CD4-positive, alpha-beta T cell treated with Interleukin-10 for 1 hour (primary cell): ENCODE measurements around the gene NFIX.
"Not testable (repeated sequence)": the region's sequence is repeated elsewhere in the genome, so short reads cannot be mapped to it uniquely, and the experiment has no call there.

Experiments used
- DNase-seq: peaks from one replicate; pipeline ENCODE4 v3.0.0-alpha.2; 2020

NFIX gene

DNA sequence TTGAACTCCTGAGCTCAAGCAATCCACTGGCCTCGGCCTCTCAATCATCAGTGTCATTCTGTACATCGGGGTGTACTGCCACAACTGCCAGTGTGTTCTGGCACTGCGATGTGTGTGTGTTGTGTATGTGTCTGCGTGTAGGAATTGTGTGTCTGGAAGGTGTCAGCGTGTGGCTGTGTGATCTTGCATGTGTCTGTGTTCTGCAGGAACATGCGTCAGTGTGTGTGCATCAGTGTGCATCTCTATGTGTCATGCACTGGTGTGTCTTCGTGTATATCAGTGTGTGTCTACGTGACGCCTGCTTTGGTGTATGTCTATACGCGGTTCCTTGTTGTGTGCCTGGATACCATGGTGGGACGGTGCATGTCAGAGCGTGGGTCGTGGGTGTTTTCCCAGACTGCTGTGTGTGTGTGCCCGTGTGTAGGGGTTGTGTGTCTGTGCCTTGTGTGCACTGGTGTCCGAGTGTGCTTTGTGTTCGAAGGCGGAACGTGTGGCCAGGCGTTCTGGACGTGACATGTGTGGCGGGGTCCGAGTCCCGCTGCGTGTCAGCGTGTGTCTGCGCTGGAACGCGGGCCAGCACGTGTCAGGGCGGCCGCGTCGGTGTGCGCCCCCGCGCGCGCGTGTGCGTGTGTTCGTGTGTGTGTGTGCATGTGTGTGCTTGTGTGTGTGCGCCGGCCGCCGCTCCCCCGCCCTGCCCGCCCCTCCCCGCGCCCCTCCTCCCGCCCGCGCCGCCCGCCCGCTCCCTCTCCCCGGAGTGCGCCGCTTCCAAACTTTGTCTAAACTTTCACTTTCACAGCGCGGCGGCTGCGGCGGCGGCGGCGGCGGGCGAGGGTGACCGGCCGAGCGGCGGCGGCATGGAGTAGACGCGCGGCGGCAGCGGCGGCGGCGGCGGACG is at the start of gene NFIX:
NFIX (plus strand) TSS at position 775 of the 895 bp plus-strand sequence. CDS start 363 bp downstream, outside the sequence.
- peak; percentile 72 for DNase-seq

DNA sequence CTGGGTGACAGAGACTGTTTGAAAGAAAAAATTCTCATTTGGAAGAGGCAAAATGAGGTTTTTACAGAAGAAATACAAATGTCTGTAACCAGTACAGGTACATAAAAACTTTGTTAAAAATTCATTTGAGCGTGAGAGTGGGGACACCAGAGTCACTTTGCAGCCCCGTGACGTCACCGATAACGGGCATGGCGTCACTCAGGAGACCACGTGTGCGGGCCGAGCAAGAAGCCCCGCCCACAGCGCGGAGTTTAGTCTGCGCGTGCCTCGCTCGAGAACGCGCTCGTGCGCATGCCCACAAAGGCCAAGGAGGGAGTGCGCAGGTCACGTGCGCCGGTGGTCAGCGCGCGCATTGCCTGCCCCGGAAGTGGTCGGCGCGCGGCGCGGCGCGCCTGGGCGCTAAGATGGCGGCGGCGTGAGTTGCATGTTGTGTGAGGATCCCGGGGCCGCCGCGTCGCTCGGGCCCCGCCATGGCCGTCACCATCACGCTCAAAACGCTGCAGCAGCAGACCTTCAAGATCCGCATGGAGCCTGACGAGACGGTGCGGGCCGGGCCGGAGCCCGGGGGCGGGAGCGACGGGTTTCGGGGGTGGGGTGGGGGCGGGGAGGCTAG is 49.7 kb upstream of the NFIX start, which contains the start of gene RAD23A:
RAD23A (plus strand) TSS at position 384 of the 613 bp plus-strand sequence; CDS start at position 471, 87 bp downstream.
- DNase-seq = peak; percentile 99

DNA sequence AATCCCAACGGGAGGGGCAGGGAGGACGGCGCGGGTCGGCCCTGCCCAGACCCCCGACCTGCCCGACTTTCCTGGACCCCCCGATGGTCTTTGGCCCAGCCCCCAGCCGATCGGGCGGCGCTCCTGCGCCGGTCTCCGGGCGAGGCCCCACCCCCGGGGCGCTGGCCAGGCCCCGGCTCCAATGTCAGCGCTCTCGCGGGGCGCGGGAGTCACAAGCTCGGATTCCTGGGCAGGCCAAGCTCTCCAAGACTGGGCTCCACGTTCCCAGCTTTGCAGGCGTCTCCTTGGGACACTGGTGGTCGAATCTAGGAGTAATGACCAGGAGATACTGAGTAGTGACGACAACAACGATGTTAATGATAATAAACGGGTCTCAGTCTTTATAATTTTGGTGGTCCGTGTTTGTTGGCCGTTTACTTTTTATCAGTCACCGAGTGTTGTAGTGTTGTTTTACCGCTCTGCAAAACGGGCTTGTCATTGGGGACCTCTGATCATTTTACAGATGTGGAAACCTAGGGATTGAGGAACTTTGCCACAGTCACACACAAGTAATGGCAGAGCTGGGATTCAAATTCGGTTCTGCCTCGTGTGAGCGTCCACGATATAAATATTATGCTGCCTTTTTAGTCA is 49.1 kb upstream of the NFIX start:
- peak; percentile 53 for DNase-seq

DNA sequence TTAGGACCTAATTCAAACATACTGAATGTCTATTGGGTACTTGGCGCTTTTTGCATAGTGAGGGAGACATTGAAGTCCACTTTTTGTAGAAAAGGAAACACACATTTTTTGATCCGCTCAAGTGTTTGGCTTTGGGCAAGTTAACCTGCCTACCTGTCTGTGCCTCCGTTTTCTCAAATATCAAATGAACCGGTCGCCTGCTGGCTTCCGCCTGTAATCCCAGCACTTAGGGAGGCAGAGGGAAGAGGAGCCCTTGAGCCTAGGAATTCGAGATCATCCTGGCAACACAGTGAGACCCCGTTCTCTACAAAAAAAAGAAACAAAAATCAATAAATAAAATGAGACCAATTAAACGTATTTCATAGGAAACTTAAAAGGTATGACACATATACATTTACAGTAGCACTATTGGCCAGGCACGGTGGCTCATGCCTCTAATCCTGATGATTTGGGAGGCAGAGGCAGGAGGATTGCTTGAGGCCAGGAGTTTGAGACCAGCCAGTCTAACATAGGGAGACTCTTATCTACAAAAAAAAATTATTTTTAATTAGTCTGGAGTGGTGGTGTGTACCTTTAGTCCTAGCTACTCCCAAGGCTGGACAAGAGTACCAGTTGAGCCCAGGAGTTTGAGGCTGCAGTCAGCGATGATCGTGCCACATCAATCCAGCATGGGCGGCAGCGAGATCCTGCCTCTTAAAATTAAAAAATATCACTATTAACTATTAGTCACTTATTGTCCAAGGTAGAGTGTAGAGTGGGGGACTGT is 48.4 kb upstream of the NFIX start:
- DNase-seq = no peak

DNA sequence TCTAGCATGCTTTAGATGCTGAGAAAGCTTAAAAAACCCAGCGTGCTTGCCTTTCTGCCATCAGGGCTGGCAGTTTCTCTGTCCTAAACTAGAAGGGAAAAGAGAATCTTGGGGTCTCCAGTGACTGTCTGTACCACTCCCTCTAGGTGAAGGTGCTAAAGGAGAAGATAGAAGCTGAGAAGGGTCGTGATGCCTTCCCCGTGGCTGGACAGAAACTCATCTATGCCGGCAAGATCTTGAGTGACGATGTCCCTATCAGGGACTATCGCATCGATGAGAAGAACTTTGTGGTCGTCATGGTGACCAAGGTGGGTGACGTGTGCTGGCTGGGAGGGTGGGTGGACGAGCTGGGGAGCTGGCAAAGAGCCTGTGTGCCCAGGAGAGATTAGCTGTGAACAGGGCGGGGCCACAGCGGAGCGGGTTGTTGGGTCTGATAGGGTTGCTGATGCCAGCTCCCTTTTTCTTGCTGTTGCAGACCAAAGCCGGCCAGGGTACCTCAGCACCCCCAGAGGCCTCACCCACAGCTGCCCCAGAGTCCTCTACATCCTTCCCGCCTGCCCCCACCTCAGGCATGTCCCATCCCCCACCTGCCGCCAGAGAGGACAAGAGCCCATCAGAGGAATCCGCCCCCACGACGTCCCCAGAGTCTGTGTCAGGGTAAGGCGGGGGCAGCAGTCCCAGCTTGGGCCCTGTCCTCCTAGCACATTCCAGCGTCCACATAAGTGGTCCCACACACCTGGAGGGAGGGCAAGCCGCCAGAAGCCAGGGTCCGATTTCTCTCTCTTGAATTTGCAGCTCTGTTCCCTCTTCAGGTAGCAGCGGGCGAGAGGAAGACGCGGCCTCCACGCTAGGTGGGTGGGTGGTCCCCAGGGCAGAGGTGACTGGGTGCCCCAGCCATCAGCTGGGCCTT is 47.3 kb upstream of the NFIX start:
- no peak for DNase-seq

DNA sequence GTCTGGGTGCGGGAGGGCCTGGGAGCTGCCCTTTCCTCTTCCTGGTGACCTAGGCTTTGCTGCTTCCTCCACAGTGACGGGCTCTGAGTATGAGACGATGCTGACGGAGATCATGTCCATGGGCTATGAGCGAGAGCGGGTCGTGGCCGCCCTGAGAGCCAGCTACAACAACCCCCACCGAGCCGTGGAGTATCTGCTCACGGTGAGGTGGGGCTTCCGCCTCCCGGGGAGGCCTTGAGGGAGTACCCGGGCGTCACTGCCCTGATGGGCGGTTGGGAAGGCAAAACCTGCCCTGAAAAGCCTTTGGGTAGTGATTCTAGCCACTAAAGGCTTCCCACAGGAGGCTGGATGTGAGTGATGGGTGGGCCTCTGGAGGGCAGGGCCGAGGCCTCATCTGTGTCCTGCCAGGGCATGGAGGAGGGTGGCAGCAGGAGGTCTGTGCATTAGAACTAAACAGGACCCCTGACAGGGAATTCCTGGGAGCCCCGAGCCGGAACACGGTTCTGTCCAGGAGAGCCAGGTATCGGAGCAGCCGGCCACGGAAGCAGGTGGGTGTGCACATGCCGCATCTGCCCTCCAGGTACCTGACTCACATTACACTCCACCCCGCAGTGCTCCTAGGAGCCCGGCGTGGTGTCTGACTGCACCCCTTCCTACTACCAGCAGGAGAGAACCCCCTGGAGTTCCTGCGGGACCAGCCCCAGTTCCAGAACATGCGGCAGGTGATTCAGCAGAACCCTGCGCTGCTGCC is 46.5 kb upstream of the NFIX start:
- DNase-seq = no peak

DNA sequence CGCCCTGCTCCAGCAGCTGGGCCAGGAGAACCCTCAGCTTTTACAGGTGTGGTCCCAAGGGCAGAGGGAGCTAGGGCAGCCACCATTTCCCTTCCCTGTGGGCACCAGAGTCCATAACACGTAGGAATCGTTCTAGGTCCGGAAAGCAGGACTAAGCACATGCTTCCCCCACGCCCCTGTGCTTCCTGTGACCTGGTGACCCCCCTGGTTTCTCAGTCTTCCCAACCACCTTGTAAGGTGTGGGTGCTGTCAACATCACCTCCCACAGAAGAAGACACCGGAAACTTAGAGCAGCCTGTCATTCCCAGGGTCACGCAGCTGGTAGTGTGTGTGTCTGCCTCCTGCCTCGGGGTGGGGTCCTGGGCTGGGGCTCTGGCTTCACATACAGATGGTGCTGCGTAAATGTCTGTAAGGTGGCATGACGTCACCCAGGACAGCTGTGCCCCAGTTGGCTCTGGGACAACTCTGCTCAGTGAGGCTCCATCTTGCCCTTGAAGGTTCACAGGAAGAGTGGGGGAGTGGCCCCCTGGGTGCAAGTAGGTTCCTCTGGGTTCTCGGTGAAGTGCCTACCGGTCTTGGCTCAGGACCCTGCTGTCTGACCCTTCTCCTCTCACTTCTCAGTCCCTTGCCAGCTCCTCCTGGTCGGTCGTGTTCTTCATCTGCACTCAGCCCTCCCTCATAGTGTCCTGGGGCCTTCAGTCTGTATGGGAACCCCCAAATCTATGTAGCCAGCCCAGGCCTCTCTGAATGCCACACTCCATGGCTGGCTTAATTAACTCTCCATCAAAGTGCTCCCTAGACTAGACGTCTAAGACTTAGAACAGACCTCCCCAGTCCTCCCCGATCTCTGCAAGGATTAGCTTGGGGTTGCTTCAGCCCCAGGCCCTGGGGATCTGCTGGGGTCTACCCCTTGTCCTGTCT is 45.7 kb upstream of the NFIX start:
- DNase-seq = no peak

DNA sequence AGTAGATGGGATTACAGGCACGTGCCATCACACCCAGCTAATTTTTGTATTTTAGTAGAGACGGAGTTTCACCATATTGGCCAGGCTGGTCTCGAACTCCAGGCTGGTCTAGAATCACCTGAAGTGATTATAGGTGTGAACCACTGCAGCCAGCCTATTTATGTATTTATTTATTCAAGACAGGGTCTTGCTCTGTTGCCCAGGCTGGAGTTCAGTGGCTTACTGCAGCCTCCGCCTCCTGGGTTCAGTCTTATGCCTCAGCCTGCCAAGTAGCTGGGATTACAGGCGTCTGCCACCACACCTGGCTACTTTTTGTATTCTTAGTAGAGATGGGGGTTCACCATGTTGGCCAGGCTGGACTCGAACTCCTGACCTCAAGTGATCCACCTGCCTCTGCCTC is 43.2 kb upstream of the NFIX start:
- DNase-seq = not testable (repeated sequence)

DNA sequence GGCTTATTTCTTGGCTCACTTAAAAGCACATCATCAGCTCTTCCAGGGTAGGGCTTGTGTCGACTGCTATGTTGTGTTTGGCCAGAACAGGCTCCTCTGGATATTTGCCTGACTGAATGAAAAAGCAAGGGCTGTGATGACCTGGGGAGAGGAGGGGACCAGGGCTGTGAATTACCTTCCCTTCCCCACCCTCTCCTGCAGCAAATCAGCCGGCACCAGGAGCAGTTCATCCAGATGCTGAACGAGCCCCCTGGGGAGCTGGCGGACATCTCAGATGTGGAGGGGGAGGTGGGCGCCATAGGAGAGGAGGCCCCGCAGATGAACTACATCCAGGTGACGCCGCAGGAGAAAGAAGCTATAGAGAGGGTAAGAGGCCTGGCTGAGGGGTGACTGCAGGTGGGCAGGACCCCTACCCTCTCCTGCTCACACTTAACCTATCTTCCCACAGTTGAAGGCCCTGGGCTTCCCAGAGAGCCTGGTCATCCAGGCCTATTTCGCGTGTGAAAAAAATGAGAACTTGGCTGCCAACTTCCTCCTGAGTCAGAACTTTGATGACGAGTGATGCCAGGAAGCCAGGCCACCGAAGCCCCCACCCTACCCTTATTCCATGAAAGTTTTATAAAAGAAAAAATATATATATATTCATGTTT is 42.7 kb upstream of the NFIX start:
- no peak for DNase-seq

DNA sequence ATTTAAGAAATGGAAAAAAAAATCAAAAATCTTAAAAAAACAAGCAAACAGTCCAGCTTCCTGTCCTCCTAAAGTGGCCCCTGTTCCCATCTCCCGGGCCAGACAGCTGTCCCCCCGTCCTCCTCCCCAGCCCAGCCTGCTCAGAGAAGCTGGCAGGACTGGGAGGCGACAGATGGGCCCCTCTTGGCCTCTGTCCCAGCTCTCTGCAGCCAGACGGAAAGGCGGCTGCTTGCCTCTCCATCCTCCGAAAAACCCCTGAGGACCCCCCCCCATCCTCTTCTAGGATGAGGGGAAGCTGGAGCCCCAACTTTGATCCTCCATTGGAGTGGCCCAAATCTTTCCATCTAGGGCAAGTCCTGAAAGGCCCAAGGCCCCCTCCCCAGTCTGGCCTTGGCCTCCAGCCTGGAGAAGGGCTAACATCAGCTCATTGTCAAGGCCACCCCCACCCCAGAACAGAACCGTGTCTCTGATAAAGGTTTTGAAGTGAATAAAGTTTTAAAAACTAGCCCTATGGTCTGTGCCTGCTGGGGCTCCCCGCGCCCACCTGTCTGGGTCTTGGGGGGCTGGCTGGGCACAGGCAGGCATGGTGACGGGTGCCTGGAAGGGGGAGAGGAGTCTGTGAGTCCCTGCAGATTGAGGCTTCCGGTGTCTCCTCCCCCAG is 42.0 kb upstream of the NFIX start:
- DNase-seq = no peak

DNA sequence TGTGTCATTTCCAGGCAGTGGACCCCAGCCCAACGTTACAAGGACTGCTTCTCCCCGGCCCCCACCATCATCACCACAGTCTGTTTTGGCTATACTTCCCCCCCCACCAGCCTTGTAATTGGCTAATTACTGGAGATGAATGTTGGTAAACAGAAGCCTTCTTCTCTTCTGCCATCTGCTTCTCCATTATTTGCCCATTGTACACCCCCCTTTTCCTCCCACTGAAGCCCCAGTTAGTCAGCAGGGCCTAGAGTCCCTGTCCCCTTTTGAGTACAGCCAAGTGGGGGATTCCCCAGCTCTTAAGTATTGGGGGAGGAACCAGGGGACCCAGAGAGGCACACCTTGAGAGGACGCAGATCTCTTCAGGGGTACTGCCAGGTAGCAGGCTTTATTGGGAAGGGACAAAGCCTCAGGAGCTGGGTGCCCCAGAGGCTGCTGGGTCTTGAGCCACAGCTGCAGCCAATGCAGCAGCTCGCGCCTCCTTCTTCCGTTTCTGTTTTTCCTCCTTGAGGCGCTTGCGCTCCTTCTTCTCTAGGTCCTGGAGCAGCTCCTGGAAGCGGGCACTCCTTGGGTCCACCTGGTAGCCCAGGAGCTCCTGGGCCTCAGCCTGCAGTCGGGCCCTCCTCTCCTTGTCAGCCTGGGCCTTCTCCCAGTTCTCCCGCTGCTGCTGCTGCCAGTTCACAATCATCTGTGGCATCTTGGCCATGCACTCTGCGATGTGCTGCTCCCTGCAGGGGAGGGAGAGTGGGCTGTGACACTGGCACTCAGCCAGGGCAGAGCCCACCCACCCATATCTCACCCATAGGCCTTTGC is 41.3 kb upstream of the NFIX start:
- DNase-seq = no peak

DNA sequence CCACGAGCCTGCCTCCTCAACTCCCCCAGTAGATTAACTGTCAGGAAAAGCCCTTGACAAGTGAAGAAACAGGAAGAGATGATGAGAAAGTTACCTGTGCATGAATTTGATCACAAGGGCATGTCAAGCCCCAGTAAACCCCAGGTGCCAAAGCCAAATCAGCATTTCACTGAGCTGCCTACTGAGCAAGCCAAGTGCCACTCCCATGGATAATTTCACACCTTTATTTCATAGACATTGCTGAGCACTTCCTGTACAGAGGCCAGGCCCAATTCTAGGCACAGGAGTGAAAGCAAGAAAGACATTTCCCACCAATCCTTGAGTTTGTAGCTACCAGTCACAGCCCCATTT is 40.7 kb upstream of the NFIX start:
- DNase-seq = no peak

DNA sequence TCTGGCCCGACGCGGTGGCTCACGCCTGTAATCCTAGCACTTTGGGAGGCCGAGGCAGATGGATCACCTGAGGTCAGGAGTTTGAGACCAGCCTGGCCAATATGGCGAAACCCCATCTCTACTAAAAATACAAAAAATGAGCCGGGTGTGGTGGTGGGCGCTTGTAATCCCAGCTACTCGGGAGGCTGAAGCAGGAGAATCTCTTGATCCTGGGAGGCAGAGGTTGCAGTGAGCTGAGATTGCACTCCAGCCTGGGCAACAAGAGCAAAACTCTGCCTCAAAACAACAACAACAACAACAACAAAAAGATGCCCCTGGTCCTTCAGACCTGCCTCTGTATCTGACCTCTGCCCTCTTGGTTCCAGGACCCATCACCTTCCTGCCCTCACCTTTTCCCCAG is 39.7 kb upstream of the NFIX start:
- not testable (repeated sequence) for DNase-seq

DNA sequence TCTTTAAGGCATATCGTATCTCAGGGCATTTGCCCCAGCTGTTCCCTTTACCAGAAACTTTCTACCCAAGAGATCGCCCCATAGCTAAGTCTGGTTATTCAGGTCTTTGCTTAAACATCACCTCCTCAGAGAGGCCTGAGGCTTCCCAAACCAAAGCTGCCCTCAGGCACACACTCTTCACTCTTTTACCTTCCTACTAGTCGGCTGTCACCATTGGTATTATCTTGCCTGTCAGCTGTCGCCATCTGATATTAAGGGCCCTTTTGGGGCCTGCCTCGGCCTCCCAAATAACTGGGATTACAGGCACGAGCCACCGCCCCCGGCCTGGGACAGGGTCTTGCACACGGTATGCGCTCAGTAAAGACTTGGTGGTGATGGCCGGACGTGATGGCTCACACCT is 39.3 kb upstream of the NFIX start:
- DNase-seq = no peak

DNA sequence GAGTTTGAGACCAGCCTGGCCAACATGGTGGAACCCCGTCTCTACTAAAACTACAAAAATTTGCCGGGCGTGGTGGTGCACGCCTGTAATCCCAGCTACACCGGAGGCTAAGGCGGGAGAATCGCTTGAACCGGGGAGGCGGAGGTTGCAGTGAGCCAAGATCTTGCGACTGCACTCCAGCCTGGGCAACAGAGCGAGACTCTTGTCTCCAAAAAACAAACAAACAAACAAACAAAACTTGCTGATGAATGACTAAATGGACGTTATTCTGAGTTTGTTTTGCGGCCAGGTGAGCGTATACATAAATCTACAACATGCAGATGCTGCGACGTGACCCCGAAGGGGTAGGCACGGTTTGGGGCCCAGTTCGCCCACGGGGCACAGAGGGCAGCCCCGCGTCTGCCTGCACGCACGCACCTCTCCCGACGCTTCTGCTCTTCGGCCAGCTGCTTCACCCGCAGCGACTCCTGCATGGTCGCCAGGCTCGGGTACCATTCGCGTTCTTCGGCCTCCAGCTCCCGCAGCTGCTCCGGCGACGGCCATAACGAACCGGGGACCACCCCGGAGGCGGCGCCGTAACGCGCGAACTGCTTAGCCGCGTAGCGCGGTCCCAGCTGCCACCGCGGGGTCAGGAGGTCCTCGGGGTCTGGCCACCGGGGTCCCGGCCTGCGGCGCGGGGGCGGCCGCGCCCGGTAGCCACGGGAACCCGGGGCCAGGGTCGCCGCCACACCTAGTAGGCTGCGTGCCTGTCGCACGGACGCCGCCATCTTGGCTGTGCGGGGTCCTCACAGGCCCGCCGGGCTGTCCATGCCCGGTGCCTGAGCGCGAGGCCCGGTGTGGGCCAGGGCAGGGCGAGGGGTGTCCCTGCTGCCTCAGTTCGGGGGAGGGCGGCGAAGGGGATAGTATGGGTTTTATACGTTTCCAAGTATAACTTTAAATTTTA is 38.6 kb upstream of the NFIX start, which contains the start of gene GADD45GIP1:
GADD45GIP1 (minus strand) TSS at position 778 of the 943 bp plus-strand sequence; CDS start at position 767, 11 bp downstream.
- peak; percentile 84 for DNase-seq

DNA sequence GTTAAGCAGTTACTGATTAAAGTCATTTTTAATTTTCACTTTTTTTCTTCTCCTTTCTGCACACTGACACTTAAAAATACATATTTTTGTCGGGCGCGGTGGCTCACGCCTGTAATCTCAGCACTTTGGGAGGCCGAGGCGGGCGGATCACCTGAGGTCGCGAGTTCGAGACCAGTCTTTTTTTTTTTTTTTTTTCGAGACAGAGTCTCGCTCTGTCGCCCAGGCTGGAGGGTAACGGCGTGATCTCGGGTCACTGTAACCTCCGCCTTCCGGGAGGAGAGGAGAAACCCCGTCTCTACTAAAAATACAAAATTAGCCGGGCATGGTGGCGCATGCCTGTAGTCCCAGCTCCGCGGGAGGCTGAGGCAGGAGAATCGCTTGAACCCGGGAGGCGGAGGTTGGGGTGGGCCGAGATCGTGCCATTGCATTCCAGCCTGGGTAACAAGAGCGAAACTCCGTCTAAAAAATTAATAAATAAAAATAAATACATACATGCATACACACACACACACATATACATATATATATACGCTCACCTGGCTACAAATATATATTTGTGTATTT is 37.8 kb upstream of the NFIX start:
- not testable (repeated sequence) for DNase-seq
